ENCODE measurements around the gene INPP5K.

The INPP5K gene

GRCh38 chr17:1485423-1486376 lies 30.7 kb downstream of the INPP5K start (continued):
- no peak for TF ChIP-seq MEIS1 (CRISPR knock-in tag; IDR thresholded peaks at IDR 0.05; ENCODE audit: borderline replicate concordance)
- TF ChIP-seq ZNF571 (tag by site-specific recombination; IDR thresholded peaks at IDR 0.05): no peak
- TF ChIP-seq CTCF (tag by site-specific recombination; IDR thresholded peaks at IDR 0.05): no peak
- 0 out of 2 replicates have a peak, but pooled peaks have one; percentile 36 for TF ChIP-seq ZNF561 (tag by site-specific recombination; IDR thresholded peaks at IDR 0.05; ENCODE audit: borderline replicate concordance)
- TF ChIP-seq ZNF692 (tag by site-specific recombination; IDR thresholded peaks at IDR 0.05): 0 out of 2 replicates have a peak, but pooled peaks have one; percentile 13
- no peak for TF ChIP-seq ZNF221 (tag by site-specific recombination; IDR thresholded peaks at IDR 0.05; ENCODE audit: borderline replicate concordance)
- no peak for TF ChIP-seq ZFP37 (tag by site-specific recombination; IDR thresholded peaks at IDR 0.05)
- TF ChIP-seq MZF1 (tag by site-specific recombination; IDR thresholded peaks at IDR 0.05; ENCODE audit: borderline replicate concordance): no peak
- no peak for TF ChIP-seq ZNF148 (tag by site-specific recombination; IDR thresholded peaks at IDR 0.05; ENCODE audit: borderline replicate concordance)
- no peak for TF ChIP-seq ZFP3 (tag by site-specific recombination; IDR thresholded peaks at IDR 0.05; ENCODE audit: low read depth)
- TF ChIP-seq ZNF26 (tag by site-specific recombination; IDR thresholded peaks at IDR 0.05): no peak
- TF ChIP-seq KLF16 (tag by site-specific recombination; IDR thresholded peaks at IDR 0.05): peak; percentile 17; the same call in 1 of the 2 replicates
- TF ChIP-seq ZNF514 (tag by site-specific recombination; IDR thresholded peaks at IDR 0.05): no peak
- TF ChIP-seq HIC1 (tag by site-specific recombination; IDR thresholded peaks at IDR 0.05): peak; percentile 58; the same call in 1 of the 2 replicates
- no peak for TF ChIP-seq ZNF112 (tag by site-specific recombination; IDR thresholded peaks at IDR 0.05)
- no peak for TF ChIP-seq SCRT1 (tag by site-specific recombination; IDR thresholded peaks at IDR 0.05; ENCODE audit: borderline replicate concordance)
- no peak for TF ChIP-seq ZNF280D (tag by site-specific recombination; IDR thresholded peaks at IDR 0.05)
- no peak for TF ChIP-seq ZNF391 (tag by site-specific recombination; IDR thresholded peaks at IDR 0.05; ENCODE audit: borderline replicate concordance, low read depth)
- no peak for TF ChIP-seq ZBTB7A (tag by site-specific recombination; IDR thresholded peaks at IDR 0.05; ENCODE audit: low read depth)

Data from HEK293 (cell line).